ENCODE data around the gene TBRG1.

The TBRG1 gene

GRCh38 chr11:124605719-124606118, 16.9 kb upstream of the TBRG1 start:
- Histone ChIP-seq H3K36me3 (ENCODE audit: control insufficient read depth, insufficient read depth, low read length) (no peaks in the 10 kb centered on the region), H3K9ac (no peak overlapping the region), H3K79me2 (no peaks in the 10 kb centered on the region), H3K27ac (no peak overlapping the region), H3K4me1 (no peaks in the 10 kb centered on the region), H3K27me3 (ENCODE audit: control insufficient read depth, insufficient read depth, low read length) (no peaks in the 10 kb centered on the region), H3K4me3 (ENCODE audit: low read depth, low read length) (no peak overlapping the region), H2AFZ (no peak overlapping the region), H3K9me3 (ENCODE audit: control insufficient read depth, low read length) (no peaks in the 10 kb centered on the region), H3K4me2 (ENCODE audit: low read length) (no peak overlapping the region)
- TF ChIP-seq CTCF (IDR thresholded peaks at IDR 0.05), result no peak

- TF ChIP-seq CTCF (IDR thresholded peaks at IDR 0.05), result no peak
- Histone ChIP-seq H3K27ac (no peak overlapping the region), H3K4me3 (ENCODE audit: low read depth, low read length) (no peak overlapping the region), H2AFZ (no peak overlapping the region), H3K27me3 (ENCODE audit: control insufficient read depth, insufficient read depth, low read length) (no peaks in the 10 kb centered on the region), H3K4me2 (ENCODE audit: low read length) (no peak overlapping the region), H3K9ac (no peak overlapping the region), H3K4me1 (no peaks in the 10 kb centered on the region), H3K9me3 (ENCODE audit: control insufficient read depth, low read length) (no peaks in the 10 kb centered on the region), H3K36me3 (ENCODE audit: control insufficient read depth, insufficient read depth, low read length) (no peaks in the 10 kb centered on the region), H3K79me2 (no peaks in the 10 kb centered on the region)
These were observed 14.5 kb upstream of the TBRG1 start for GRCh38 chr11:124608147-124608546.

- Histone ChIP-seq H2AFZ (no peak overlapping the region), H3K27ac (no peak overlapping the region), H3K9me3 (ENCODE audit: control insufficient read depth, low read length) (no peaks in the 10 kb centered on the region), H3K4me2 (ENCODE audit: low read length) (no peak overlapping the region), H3K9ac (no peak overlapping the region), H3K4me1 (no peaks in the 10 kb centered on the region), H3K36me3 (ENCODE audit: control insufficient read depth, insufficient read depth, low read length) (no peaks in the 10 kb centered on the region), H3K27me3 (ENCODE audit: control insufficient read depth, insufficient read depth, low read length) (no peaks in the 10 kb centered on the region), H3K4me3 (ENCODE audit: low read depth, low read length) (no peak overlapping the region), H3K79me2 (no peaks in the 10 kb centered on the region)
- no peak for TF ChIP-seq CTCF (IDR thresholded peaks at IDR 0.05)
These were observed 12.4 kb upstream of the TBRG1 start for GRCh38 chr11:124610295-124610694.

- H3K4me3 ChIP-seq (ENCODE audit: low read depth, low read length), result no peak within 1 kb of the TSS
- H3K27me3 ChIP-seq (ENCODE audit: control insufficient read depth, insufficient read depth, low read length), result no peaks in the 10 kb centered on the region
- no peaks in the 10 kb centered on the region for H3K36me3 ChIP-seq (ENCODE audit: control insufficient read depth, insufficient read depth, low read length)
- no peaks in the 10 kb centered on the region for H3K79me2 ChIP-seq
- TF ChIP-seq CTCF (IDR thresholded peaks at IDR 0.05), result no peak
- H3K27ac ChIP-seq, result no peak within 1 kb of the TSS
- no peak within 1 kb of the TSS for H3K4me2 ChIP-seq (ENCODE audit: low read length)
- no peaks in the 10 kb centered on the region for H3K4me1 ChIP-seq
- no peak within 1 kb of the TSS for H2AFZ ChIP-seq
- no peaks in the 10 kb centered on the region for H3K9me3 ChIP-seq (ENCODE audit: control insufficient read depth, low read length)
- no peak within 1 kb of the TSS for H3K9ac ChIP-seq
These were observed 11.6 kb upstream of the TBRG1 start, which contains the start of gene PANX3 for GRCh38 chr11:124611064-124611463. PANX3 (plus strand) TSS chr11:124611428; CDS start chr11:124611557, 129 bp downstream.

GRCh38 chr11:124612045-124612444, 10.6 kb upstream of the TBRG1 start:
- Histone ChIP-seq H3K9me3 (ENCODE audit: control insufficient read depth, low read length) (no peaks in the 10 kb centered on the region), H3K27me3 (ENCODE audit: control insufficient read depth, insufficient read depth, low read length) (no peaks in the 10 kb centered on the region), H3K9ac (no peak overlapping the region), H3K4me1 (no peaks in the 10 kb centered on the region), H2AFZ (no peak overlapping the region), H3K4me3 (ENCODE audit: low read depth, low read length) (no peak overlapping the region), H3K4me2 (ENCODE audit: low read length) (no peak overlapping the region), H3K79me2 (no peaks in the 10 kb centered on the region), H3K36me3 (ENCODE audit: control insufficient read depth, insufficient read depth, low read length) (no peaks in the 10 kb centered on the region), H3K27ac (no peak overlapping the region)
- TF ChIP-seq CTCF (IDR thresholded peaks at IDR 0.05), result no peak

All from parathyroid adenoma (tissue), 2 donors.